Immature natural killer cell (primary cell): ENCODE data around the gene AKNA. TPM values are rescaled to one million over a fixed set of nuclear protein-coding genes. Genes with fewer than 3 reads are reported as not detected.

Experiments used
- DNase-seq, 3 donors: peaks; one replicate each; pipeline ENCODE4 v3.0.0; 2022; ENCODE audit warnings: mixed read lengths in 1 of 3
- H3K27ac Mint-ChIP-seq, 6 donors: one replicate each; pipeline ENCODE4 v1.8.0; 2020; ENCODE audit warnings: mixed read lengths in 6 of 6, mild to moderate bottlenecking in 5 of 6, inconsistent platforms in 4 of 6, moderate library complexity in 3 of 6
- H3K27me3 Mint-ChIP-seq, 3 donors: one replicate each; pipeline ENCODE4 v1.8.0; 2020 to 2021; ENCODE audit warnings: low read depth in 3 of 3, mild to moderate bottlenecking in 3 of 3, mixed read lengths in 3 of 3, moderate library complexity in 3 of 3, inconsistent platforms in 1 of 3
- H3K36me3 Mint-ChIP-seq, 3 donors: one replicate each; pipeline ENCODE4 v1.8.0; 2020; ENCODE audit warnings: mixed read lengths in 3 of 3, inconsistent platforms in 2 of 3, mild to moderate bottlenecking in 2 of 3
- H3K4me1 Mint-ChIP-seq, 2 donors: one replicate each; pipeline ENCODE4 v1.8.0; 2020; ENCODE audit warnings: inconsistent platforms in 2 of 2, mild to moderate bottlenecking in 2 of 2, mixed read lengths in 2 of 2, moderate library complexity in 1 of 2
- H3K4me3 Mint-ChIP-seq, 5 donors: one replicate each; pipeline ENCODE4 v1.8.0; 2020; ENCODE audit warnings: mild to moderate bottlenecking in 5 of 5, mixed read lengths in 5 of 5, inconsistent platforms in 3 of 5, moderate library complexity in 3 of 5
- H3K9me3 Mint-ChIP-seq, 6 donors: one replicate each; pipeline ENCODE4 v1.8.0; 2020; ENCODE audit warnings: mild to moderate bottlenecking in 6 of 6, mixed read lengths in 6 of 6, inconsistent platforms in 4 of 6, moderate library complexity in 3 of 6
- polyA plus RNA-seq, 3 donors: library from polyadenylated mRNA; unstranded; fragments of 300-500 nt; fragmentation: Illumina TruSeq; gene quantifications; one replicate each; pipeline ENCODE4 v1.2.3, GENCODE V29; 2021

The AKNA gene
- polyA plus RNA-seq, 3 donors from 2014 or later: 4.0 to 56.3 (median 13.8) TPM

GRCh38 chr9:114386886-114387679 is 699 bp downstream of the AKNA start:
- peaks cover 42 to 64% (median 64%) of the 10 kb centered on the region in 3 donors for H3K27me3 Mint-ChIP-seq
- peaks cover 14 to 37% (median 22%) of the 10 kb centered on the region in 3 donors for H3K36me3 Mint-ChIP-seq

DNA sequence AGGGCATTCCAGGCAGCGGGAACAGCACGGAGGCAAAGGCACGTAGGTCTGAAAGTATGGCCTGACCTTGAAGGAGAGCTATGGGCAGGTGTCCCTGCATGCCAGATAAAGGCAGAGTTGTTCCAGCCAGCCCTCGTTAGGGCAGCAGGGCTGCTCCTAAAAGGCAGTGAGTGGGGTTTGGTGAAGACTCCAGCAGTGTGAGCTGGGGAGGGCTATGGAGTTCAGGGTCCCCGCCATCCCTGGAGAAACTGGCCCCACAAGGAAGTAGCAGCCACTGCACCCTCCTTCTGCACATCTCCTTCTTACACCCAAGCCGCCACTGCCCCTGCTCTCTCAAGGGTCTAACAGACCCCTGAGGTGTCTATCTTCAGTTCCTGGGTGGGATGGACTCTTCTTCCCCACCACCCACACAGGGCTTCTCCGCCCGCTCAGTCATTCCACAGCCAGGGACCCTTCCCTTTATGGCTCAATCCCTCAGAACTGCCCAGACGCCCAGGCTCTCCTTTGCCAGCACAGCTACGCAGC is 1.4 kb downstream of the AKNA start:
- peaks cover 83 to 86% of the 10 kb centered on the region in 2 donors for H3K4me1 Mint-ChIP-seq
- H3K36me3 Mint-ChIP-seq: peaks cover 14 to 44% (median 26%) of the 10 kb centered on the region in 3 donors
- peak in 2 of 3 donors; percentile 71 for DNase-seq
- H3K27me3 Mint-ChIP-seq: peaks cover 42 to 71% (median 68%) of the 10 kb centered on the region in 3 donors
- H3K4me3 Mint-ChIP-seq: peak overlapping the region; percentile 92 to 97 (median 97)
- H3K9me3 Mint-ChIP-seq: peaks cover 0 to 5% (median 0%) of the 10 kb centered on the region in 6 donors
- H3K27ac Mint-ChIP-seq: peak overlapping the region; percentile 90 to 100 (median 99)

More at GRCh38 chr9:114386886-114387679, 699 bp downstream of the AKNA start:
- Mint-ChIP-seq H3K9me3 (peaks cover 0 to 5% (median 0%) of the 10 kb centered on the region in 6 donors), H3K27ac (peak overlapping the region; percentile 90 to 100 (median 99)), H3K4me3 (peak overlapping the region; percentile 92 to 97 (median 97)), H3K4me1 (peaks cover 76 to 81% of the 10 kb centered on the region in 2 donors)
- peak; percentile 52 to 75 (median 66) for DNase-seq

GRCh38 chr9:114385397-114386181 is 2.2 kb downstream of the AKNA start:
- peak overlapping the region; percentile 92 to 97 (median 97) for H3K4me3 Mint-ChIP-seq
- peak overlapping the region; percentile 90 to 100 (median 99) for H3K27ac Mint-ChIP-seq
- H3K4me1 Mint-ChIP-seq: peaks cover 84 to 86% of the 10 kb centered on the region in 2 donors
- H3K36me3 Mint-ChIP-seq: peaks cover 14 to 49% (median 26%) of the 10 kb centered on the region in 3 donors
- H3K27me3 Mint-ChIP-seq: peaks cover 43 to 77% (median 75%) of the 10 kb centered on the region in 3 donors
- peak; percentile 96 to 98 (median 98) for DNase-seq
- peaks cover 0 to 5% (median 0%) of the 10 kb centered on the region in 6 donors for H3K9me3 Mint-ChIP-seq

DNA sequence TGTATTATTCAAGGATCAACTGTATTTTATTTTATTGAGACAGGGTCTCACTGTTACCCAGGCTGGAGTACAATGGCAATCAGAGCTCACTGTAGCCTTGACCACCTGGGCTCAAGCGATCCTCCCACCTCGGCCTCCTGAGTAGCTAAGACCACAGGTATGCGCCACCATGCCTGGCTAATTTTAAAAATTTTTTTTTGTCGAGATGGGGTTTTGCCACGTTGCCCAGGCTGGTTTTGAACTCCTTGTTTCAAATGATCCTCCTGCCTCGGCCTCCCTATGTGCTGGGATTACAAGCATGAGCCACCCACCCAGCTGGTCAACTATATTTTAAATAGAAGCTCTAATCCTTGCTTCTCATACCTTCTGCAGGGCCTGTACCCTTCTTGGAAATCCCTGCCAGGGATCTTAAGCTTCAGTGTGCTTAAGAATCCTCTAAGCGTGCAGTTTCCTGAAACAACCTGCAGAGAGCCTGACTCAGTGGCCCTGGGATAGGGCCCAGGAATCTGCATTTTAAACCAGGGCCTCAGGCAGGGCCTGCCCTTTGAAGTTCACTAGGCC is 2.9 kb downstream of the AKNA start:
- peak overlapping the region; percentile 90 to 100 (median 99) for H3K27ac Mint-ChIP-seq
- peak overlapping the region; percentile 92 to 97 (median 97) for H3K4me3 Mint-ChIP-seq
- peaks cover 18 to 54% (median 29%) of the 10 kb centered on the region in 3 donors for H3K36me3 Mint-ChIP-seq
- DNase-seq: peak in 1 of 3 donors; percentile 28
- H3K27me3 Mint-ChIP-seq: peaks cover 42 to 76% (median 75%) of the 10 kb centered on the region in 3 donors
- peaks cover 0 to 5% (median 0%) of the 10 kb centered on the region in 6 donors for H3K9me3 Mint-ChIP-seq
- H3K4me1 Mint-ChIP-seq: peaks cover 82 to 86% of the 10 kb centered on the region in 2 donors

GRCh38 chr9:114384341-114384740 is 3.4 kb downstream of the AKNA start:
- peak; percentile 35 to 47 (median 40) for DNase-seq
- H3K4me3 Mint-ChIP-seq: peak overlapping the region; percentile 92 to 97 (median 97)
- peaks cover 82 to 86% of the 10 kb centered on the region in 2 donors for H3K4me1 Mint-ChIP-seq
- peaks cover 19 to 60% (median 35%) of the 10 kb centered on the region in 3 donors for H3K36me3 Mint-ChIP-seq
- peak overlapping the region; percentile 90 to 100 (median 99) for H3K27ac Mint-ChIP-seq
- peaks cover 0 to 5% (median 0%) of the 10 kb centered on the region in 6 donors for H3K9me3 Mint-ChIP-seq
- peaks cover 42 to 78% (median 76%) of the 10 kb centered on the region in 3 donors for H3K27me3 Mint-ChIP-seq

DNA sequence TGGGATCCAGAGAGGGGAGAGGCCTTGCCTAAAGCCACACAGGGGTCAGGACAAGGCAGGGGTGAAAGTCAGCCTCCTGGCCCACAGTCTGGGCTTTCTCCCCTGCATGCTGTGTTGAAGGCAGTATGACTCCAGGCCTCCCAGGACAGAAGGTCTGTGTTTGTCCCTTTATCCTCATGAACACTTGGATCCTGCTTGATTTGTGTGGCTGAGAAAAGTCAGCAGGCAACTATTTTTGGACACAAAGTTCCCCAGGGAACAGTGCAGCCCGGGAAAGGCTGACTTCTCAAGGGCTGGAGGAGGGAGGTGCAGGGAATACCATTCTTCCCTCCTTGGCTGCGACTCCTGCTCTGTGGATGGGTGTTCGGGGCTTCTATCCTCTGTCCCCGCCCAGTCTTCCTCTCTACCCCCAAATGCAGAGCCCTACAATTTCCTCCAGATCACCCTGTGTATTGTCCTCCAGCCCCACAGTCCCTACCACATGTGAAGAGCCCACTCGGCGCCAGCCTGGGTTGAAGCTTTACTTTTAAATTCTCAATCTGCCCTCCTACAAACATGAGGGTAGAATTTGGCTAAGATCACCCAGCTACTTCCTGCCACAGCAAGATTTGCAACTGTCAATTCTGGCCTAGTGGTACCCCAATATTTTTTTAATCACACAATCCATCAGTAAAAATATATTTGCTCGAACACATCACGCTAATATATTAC is 4.1 kb downstream of the AKNA start:
- peaks cover 82 to 86% of the 10 kb centered on the region in 2 donors for H3K4me1 Mint-ChIP-seq
- peak; percentile 60 to 73 (median 68) for DNase-seq
- peaks cover 44 to 76% (median 75%) of the 10 kb centered on the region in 3 donors for H3K27me3 Mint-ChIP-seq
- peaks cover 22 to 64% (median 38%) of the 10 kb centered on the region in 3 donors for H3K36me3 Mint-ChIP-seq
- peaks cover 0 to 5% (median 0%) of the 10 kb centered on the region in 6 donors for H3K9me3 Mint-ChIP-seq
- peak overlapping the region; percentile 90 to 100 (median 99) for H3K27ac Mint-ChIP-seq
- peak overlapping the region; percentile 92 to 97 (median 97) for H3K4me3 Mint-ChIP-seq

DNA sequence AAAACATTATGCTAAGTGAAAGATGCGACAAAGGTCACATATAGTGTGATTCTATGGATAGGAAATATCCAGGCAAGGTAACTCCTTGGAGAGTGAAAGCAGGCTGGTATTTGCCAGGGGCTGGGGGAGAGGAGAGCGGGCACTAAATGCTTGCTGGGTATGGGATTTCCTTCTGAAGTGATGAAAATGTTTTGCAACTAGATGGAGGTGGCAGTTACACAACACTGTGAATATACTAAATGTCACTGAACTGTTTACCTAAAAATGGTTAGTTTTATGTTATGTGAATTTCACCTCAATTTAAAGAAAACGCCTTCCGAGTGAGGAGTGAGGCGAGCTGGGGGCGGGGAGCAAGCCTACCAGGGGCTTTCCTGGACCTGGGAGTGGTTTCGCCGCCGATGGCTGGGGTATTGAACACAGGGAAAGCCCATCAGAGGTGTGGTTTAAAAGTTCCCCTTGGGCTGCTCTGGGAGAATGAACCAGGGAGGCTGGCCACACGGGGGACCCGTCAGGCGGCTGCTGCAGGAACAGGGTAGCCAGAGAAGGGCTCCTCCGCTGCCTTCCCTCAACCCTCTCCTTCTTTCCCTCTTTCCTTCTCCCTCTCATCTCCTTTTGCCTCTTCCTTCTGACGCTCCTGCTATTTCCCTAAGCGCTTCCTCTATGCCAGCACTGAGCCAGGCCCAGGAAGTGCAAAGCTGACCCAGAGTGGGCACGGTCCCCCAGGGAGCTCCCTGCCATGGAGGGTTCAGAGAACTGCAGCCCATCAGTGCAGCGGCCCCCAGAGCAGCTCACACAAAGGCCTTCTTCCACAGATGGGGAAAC is 4.9 kb downstream of the AKNA start:
- Mint-ChIP-seq H3K27me3 (peaks cover 45 to 77% (median 77%) of the 10 kb centered on the region in 3 donors), H3K27ac (peak overlapping the region; percentile 90 to 100 (median 99)), H3K9me3 (peaks cover 0 to 5% (median 0%) of the 10 kb centered on the region in 6 donors), H3K36me3 (peaks cover 30 to 70% (median 46%) of the 10 kb centered on the region in 3 donors), H3K4me1 (peaks cover 82 to 86% of the 10 kb centered on the region in 2 donors), H3K4me3 (peak overlapping the region; percentile 92 to 97 (median 97))
- peak; percentile 83 to 86 (median 84) for DNase-seq

- Mint-ChIP-seq H3K36me3 (peaks cover 39 to 78% (median 59%) of the 10 kb centered on the region in 3 donors), H3K4me3 (peak overlapping the region; percentile 70 to 97 (median 81)), H3K27ac (peak overlapping the region; percentile 90 to 100 (median 99)), H3K4me1 (peaks cover 94 to 97% of the 10 kb centered on the region in 2 donors), H3K9me3 (no peaks in the 10 kb centered on the region), H3K27me3 (peaks cover 26 to 71% (median 68%) of the 10 kb centered on the region in 3 donors)
- DNase-seq: no peak
Observed at GRCh38 chr9:114378883-114379282, 8.9 kb downstream of the AKNA start.

DNA sequence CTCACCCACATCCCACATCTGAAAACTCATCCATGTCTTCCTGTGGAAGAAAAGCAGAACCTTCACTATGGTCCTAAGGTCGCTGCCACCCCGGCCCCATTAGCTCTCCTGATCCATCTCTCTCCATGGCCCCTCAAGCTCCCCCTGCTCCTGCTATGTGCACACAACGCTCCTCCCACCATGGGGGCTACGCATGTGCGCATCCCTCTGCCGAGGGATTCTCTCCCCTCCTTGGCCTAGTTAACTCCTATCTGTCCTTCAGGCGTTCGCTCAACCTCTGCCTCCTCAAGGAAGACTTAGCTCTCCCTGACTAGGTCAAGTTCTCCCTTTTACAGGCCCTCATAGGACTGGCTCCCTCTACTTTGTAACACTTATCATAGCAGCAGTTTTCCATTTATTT is 9.8 kb downstream of the AKNA start:
- Mint-ChIP-seq H3K36me3 (peaks cover 38 to 79% (median 61%) of the 10 kb centered on the region in 3 donors), H3K27me3 (peaks cover 26 to 69% (median 64%) of the 10 kb centered on the region in 3 donors), H3K9me3 (no peaks in the 10 kb centered on the region), H3K27ac (peak overlapping the region; percentile 90 to 100 (median 99)), H3K4me3 (peak overlapping the region; percentile 46 to 93 (median 73)), H3K4me1 (peaks cover 93 to 95% of the 10 kb centered on the region in 2 donors)
- no peak for DNase-seq

GRCh38 chr9:114376586-114377445 is 11.0 kb downstream of the AKNA start:
- DNase-seq: no peak
- H3K4me1 Mint-ChIP-seq: peaks cover 93 to 95% of the 10 kb centered on the region in 2 donors
- no peaks in the 10 kb centered on the region for H3K9me3 Mint-ChIP-seq
- peaks cover 41 to 75% (median 54%) of the 10 kb centered on the region in 3 donors for H3K36me3 Mint-ChIP-seq
- H3K27me3 Mint-ChIP-seq: peaks cover 33 to 66% (median 64%) of the 10 kb centered on the region in 3 donors
- peak overlapping the region; percentile 38 to 70 (median 50) for H3K4me3 Mint-ChIP-seq
- peak overlapping the region; percentile 90 to 100 (median 99) for H3K27ac Mint-ChIP-seq
